Mononuclear cell (primary cell): ENCODE measurements around the gene CDH26. TPM values are rescaled to one million over a fixed set of nuclear protein-coding genes. Genes with fewer than 3 reads are reported as not detected.

Experiments
- H3K27me3 ChIP-seq: 2 replicates; pipeline ENCODE4 v1.6.0; 2011; ENCODE audit warnings: low read length, control low read depth; ENCODE audit not compliant: insufficient read depth
- H3K4me1 ChIP-seq: 2 replicates; pipeline ENCODE4 v1.5.1; 2011; ENCODE audit warnings: mild to moderate bottlenecking, low read length, control low read depth; ENCODE audit not compliant: insufficient read depth
- H3K4me3 ChIP-seq: 2 replicates; pipeline ENCODE4 v1.5.1; 2011; ENCODE audit warnings: mild to moderate bottlenecking, low read length, moderate library complexity
- H3K9me3 ChIP-seq: 2 replicates; pipeline ENCODE4 v1.5.1; 2011; ENCODE audit warnings: low read depth, mild to moderate bottlenecking, control low read depth, low read length
- total RNA-seq: library from RNA; depleted of rRNA; stranded (reverse); fragments of >200 nt; gene quantifications from one replicate; pipeline ENCODE4 v1.2.3, GENCODE V29; 2012

The CDH26 gene
- 0.73 TPM for total RNA-seq

DNA sequence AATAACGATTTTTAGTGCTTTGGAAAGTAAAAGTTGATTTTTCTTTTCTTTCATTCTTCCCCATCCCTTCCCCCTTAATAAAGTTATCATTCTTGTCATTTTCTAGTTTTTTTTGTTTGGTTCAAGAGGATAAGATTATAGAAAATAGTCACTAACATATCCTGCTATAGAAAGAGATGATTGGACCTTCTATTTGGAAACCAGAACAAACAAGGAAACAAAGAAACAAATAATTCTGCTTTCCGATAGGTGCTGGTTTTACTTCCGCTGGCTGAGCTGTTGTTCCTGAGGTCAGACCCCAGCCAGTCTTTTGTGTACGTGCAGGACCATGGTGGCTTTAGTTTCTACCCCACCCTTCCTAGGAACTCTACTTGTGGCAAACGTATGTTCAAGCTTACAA is at the start of gene CDH26:
Gene CDH26, plus strand, starts transcription at position 301 of the 400 bp plus-strand sequence. CDS start 304 bp downstream, outside the sequence.
- Histone ChIP-seq H3K4me3 (no peak within 1 kb of the TSS), H3K4me1 (no peaks in the 10 kb centered on the region), H3K9me3 (no peaks in the 10 kb centered on the region), H3K27me3 (no peaks in the 10 kb centered on the region)

DNA sequence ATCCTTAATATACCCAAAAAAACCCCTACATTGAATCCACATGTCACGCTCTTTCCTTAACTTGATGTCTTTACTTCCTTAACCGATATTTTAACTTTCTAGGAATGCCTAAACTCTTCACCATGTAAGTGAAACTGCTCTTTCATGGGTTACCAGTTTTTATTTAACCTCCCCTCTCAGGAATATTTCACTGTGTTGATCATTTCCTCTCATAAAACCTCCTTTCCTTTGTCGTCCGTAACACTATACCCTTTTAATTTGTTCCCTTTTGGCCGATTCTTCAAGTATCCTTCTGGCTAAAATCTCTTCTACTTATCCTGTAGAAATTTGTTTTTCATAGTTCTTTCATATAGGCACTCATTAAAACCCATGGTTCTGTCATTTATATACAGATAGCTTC is 49.4 kb upstream of the CDH26 start:
- Histone ChIP-seq H3K4me1 (no peaks in the 10 kb centered on the region), H3K4me3 (no peak overlapping the region), H3K27me3 (peaks cover 3% of the 10 kb centered on the region), H3K9me3 (no peaks in the 10 kb centered on the region)

DNA sequence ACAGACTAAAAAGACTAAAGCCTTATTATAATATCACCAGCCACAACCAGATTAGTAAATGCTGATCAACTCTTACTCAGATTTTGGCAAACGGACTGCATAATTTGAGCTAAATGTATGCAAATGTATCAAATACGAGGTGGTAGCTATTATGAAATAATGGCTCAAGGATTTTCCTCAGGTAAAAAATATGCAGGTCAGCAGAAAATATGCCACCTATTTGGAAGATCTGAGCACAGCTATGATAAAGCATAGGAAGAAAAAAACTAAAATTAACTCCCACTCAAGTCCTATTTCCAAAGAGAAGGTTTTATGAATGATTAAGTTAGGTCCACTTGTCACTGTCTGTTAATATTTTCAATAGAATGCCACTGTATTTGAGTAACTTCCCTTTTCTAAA is 47.2 kb upstream of the CDH26 start:
- Histone ChIP-seq H3K4me3 (no peak overlapping the region), H3K27me3 (peaks cover 3% of the 10 kb centered on the region), H3K9me3 (no peaks in the 10 kb centered on the region), H3K4me1 (no peaks in the 10 kb centered on the region)

DNA sequence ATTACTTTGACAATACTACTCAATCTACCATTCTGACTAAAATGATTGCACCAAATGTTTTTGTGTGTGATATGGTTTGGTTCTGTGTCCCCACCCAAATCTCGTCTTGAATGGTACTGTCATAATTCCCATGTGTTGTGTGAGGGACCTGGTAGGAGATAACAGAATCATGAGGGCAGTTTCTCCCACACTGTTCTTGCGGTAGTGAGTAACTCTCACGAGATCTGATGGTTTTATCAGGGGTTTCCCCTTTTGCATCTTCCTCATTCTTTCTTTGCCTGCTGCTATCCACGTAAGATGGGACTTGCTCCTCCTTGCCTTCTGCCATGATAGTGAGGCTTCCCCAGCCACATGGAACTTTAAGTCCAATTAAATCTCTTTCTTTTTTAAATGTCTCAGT is 45.6 kb upstream of the CDH26 start:
- H3K4me1 ChIP-seq, result no peaks in the 10 kb centered on the region
- no peaks in the 10 kb centered on the region for H3K27me3 ChIP-seq

DNA sequence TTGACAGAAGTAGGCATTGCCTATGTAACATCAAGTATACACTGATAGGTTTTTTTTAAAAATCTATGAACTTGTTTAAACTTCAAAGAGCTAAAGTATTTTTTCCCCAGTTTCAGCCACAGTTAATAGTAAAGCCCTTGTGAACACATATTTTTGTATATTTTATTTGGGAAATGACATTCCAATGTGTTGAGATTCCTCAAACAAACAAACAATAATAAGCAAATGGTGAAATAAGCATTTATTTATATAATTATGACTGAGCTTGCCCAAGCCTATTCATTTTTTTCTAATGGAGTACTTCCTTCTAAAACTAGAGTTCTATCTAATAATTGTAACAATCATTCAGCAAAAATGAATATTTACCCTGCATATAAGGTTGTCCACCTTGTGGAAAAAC is 37.3 kb upstream of the CDH26 start:
- H3K4me3 ChIP-seq, result no peak overlapping the region
- H3K4me1 ChIP-seq, result no peaks in the 10 kb centered on the region
- H3K9me3 ChIP-seq, result no peaks in the 10 kb centered on the region
- peaks cover 3% of the 10 kb centered on the region for H3K27me3 ChIP-seq

More for the DNA sequence above, 45.6 kb upstream of the CDH26 start:
- no peaks in the 10 kb centered on the region for H3K9me3 ChIP-seq
- no peak overlapping the region for H3K4me3 ChIP-seq

DNA sequence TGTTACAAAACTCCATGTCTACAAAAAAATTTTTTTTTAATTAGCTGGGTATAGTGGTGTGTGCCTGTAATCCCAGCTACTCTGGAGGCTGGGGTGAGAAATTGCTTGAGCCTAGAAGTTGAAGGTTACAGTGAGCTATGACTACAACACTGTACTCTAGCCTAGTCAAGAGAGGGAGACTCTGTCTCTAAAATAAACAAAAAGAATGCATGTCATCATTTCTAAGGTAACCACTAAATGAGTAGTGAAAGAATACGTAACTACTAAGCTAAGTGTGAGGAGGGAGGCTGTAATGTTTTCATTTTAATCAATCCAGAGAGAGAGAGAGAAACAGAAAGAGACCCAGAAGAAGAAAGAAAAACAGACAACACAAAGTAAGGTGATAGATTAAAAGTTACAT is 34.7 kb upstream of the CDH26 start:
- Histone ChIP-seq H3K9me3 (no peaks in the 10 kb centered on the region), H3K27me3 (peaks cover 3% of the 10 kb centered on the region), H3K4me1 (no peaks in the 10 kb centered on the region), H3K4me3 (no peak overlapping the region)

DNA sequence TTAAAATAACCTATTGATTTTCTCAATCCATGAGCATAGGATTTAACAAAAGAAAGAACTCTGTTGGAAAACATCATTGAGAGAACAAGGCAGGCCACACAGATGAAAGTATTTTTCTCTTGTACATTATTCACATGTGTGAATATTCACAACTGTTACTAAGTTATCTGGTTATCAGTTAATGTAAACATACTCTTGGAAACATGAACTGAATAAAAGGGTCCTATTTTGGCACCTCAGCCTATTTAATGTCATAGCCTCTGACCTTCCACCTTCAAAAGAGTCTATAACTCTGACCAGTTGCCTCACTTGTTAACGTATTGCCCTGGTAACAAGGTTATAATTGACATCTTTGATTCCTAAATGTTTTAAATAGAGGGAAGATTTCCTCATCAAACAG is 32.9 kb upstream of the CDH26 start:
- Histone ChIP-seq H3K4me1 (no peaks in the 10 kb centered on the region), H3K4me3 (no peak overlapping the region)

DNA sequence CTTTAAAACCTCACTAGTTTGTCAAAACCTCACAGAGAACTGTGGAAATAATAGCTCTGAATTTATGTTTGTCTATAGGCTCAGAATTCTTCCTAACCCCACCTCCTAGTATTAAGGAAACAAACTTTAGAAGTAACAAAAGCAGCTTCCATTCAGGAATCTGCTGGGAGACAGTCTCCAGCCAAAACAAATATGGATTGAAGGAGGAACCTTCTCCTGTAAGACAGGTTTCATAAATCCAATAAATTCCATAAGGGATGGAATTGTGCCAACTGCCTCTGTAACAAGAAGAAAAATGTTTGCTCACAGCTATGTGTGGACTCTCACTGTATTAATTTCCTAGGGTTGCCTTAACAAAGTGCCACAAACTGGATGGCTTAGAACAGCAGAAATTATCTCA is 32.3 kb upstream of the CDH26 start:
- H3K9me3 ChIP-seq, result no peaks in the 10 kb centered on the region
- H3K4me1 ChIP-seq, result no peaks in the 10 kb centered on the region
- peaks cover 3% of the 10 kb centered on the region for H3K27me3 ChIP-seq
- H3K4me3 ChIP-seq, result no peak overlapping the region

More for the DNA sequence above, 32.9 kb upstream of the CDH26 start:
- Histone ChIP-seq H3K27me3 (peaks cover 3% of the 10 kb centered on the region), H3K9me3 (no peaks in the 10 kb centered on the region)

DNA sequence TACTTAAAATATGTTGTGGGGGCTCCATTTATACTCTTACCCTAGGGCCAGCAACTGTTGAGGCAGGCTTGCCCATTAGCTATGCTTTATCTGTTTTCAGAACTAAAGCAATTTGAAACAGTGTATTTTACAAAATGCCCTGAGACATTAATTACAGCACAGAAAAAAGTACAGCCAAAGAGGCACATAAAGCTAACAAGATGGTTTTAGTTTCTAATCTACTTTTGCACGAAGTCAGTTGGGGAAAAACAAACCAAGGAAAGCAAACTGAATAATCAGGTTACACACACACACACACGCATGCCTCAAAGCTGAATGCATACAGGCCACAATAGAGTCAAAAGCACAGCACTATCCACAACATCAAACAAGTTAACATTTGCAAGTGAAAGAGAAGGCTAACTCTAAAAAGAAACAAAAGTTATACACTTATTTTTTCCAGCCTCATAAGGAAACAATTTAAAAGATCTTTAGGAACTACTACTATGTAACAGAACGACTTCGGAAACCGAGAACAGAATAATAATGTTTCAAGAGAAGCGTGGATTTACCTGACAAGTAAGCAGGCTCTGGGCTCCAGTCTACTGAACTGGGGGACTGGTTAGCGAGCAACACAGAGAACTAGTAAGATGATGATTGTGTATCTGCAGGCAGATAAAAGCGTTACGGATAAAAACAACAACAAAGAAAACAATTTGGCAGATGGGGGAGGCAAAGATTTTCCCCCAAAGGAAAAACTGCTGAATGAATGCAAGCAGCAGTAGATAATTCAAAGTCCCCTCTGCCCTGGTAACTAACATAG is 26.5 kb upstream of the CDH26 start:
- Histone ChIP-seq H3K9me3 (no peaks in the 10 kb centered on the region), H3K27me3 (no peaks in the 10 kb centered on the region), H3K4me3 (no peak overlapping the region), H3K4me1 (peaks cover 16% of the 10 kb centered on the region)

DNA sequence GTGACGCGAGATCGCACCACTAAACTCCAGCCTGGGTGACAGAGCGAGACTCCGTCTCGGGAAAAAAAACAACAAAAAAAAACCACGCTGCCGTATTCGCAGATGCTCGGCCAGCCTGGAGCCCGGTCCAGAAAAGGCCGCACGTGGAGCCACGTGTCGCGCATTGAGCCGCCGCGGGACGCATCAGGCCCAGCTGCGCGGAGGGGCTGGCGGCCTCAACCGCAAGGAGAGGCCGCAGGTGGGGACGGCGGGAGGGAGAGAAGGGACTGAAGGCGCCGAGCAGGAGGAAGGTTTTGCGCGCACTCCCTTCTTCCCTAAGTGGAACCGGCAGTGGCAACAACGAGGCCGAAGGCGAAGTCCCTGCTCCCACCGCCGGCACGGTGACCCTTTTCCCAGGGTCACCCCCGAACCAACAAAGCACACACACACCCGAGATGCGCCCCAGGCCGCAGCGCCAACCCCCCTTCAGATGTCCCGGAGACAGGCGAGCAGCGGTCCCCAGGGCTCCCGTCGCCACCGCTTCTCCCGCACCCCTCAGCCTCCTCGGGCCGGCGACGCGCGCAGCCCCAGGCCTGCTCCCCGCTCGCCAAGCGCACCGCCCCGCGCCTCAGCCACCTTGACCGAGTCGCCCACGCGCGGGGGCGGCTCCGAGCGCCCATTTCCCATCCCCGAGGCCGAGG is 25.5 kb upstream of the CDH26 start:
- no peaks in the 10 kb centered on the region for H3K27me3 ChIP-seq
- H3K4me1 ChIP-seq, result peaks cover 25% of the 10 kb centered on the region
- no peak overlapping the region for H3K4me3 ChIP-seq
- H3K9me3 ChIP-seq, result no peaks in the 10 kb centered on the region

DNA sequence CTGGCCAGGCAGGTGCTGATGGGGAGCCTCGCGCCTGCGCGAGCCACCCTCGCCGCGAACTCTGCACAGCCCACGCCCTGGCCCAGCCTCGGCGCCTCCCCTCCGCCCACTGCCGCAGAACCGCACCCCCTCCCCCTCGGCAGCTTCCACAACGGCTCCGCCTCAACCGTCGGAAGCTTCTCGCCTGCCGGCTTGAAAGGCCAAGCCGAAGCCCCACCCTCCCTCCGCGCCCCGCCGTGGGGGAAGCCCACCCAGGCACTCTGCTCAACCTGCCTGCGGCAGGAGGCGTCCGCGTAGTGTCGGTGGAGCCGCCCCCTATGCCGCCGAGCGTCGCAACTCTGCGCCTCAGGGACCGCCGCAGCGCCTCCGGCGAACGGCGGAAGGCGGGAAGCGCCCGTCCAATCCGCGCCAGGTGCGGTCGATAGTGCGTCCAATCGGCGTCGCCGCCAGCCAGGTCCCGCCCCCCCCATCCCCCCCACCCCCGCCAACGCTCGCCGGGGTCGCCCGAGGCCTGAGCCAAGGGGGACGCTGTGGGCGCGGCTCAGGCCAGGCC is 24.9 kb upstream of the CDH26 start, which contains the start of gene SYCP2:
Gene SYCP2, minus strand, starts transcription at position 342 of the 553 bp plus-strand sequence. CDS start 11,224 bp downstream, outside the sequence.
- peak within 1 kb of the TSS; percentile 56 for H3K4me3 ChIP-seq
- no peaks in the 10 kb centered on the region for H3K27me3 ChIP-seq
- no peaks in the 10 kb centered on the region for H3K9me3 ChIP-seq
- peaks cover 31% of the 10 kb centered on the region for H3K4me1 ChIP-seq

DNA sequence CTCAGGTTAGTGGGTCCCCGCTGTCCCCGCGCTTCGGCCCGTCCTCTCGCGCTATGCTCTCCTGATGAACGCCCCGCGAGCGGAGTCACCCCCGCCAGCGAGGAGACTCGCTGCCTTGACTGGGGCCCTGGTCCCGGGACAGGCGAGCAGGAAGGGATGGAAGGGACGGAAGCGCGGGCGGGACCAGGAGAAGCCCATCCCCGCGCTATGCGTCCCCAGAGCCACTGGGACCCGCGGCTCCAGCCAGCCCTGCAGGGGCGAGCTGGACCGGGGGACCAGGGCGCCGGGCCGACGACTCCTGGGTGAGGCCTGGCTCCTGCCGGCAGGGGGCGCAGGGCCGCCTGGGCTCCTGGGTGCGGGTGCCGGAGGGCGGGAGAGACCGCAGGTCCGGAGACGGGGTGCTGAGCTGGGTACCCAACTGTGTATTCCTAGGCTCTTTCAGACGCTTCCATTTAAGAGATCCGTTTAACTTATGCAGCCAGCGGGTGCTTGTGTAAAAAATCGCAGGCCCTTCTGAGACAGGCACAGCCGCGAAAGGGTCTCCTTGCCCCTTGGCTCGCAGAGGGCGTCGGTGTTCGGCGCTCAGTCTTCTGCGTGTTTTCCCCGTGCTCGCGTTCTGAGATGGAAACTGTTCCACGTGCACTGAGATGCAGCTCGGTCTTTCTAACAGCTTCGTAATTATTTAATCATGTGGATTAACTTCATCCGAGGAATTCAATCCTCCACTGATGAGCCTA is 24.2 kb upstream of the CDH26 start:
- H3K27me3 ChIP-seq, result no peaks in the 10 kb centered on the region
- H3K9me3 ChIP-seq, result no peaks in the 10 kb centered on the region
- H3K4me3 ChIP-seq, result peak overlapping the region; percentile 56
- H3K4me1 ChIP-seq, result peaks cover 38% of the 10 kb centered on the region

DNA sequence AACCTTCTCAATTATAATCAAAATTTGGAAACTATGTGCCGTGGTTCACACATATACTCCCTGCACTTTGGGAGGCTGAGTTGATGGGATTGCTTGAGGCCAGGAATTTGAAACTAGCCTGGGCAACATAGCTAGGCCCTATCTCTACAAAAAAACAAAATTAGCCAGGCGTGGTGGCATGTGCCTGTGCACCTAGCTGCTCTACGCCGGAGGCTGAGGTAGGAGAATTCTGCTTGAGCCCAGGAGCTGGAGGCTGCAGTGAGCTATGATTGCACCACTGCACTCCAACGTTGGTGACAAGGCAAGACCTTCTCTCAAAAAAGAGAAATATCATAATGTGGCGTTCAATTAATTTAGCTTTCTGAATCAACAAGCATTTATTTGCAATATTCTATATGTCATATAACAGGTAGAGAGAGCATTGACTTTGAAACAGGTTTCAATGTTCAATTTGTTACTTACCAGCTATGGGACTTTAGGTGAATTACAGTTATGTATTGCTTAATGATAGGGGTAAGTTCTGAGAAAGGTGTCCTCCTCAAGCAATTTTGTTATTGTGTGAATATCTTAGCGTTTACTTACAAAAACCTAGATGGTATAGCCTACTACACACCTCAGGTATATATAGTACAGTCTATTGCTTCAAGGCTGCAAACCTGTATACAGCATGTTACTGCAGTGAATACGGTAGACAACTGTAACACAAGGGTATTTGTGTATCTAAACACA is 22.6 kb upstream of the CDH26 start:
- Histone ChIP-seq H3K27me3 (no peaks in the 10 kb centered on the region), H3K4me1 (peaks cover 43% of the 10 kb centered on the region), H3K9me3 (no peaks in the 10 kb centered on the region), H3K4me3 (no peak overlapping the region)

DNA sequence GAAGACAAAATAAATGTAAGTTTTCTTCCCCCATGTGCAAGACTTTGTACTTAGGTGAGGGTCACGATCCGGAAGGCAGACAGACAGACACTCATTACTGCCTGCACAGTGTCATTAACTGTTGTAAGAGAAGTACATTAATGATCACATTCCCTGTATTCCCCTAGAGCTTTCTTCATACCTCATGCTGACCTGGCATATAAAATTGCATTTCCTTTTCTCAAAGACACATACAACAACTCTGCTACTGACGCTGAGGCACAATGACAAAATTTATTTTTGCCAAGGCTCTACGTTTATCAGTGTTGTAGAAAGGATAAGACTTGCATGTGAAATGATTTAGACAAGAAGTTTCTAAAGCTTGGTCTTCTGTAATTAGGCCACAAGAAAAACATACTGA is 21.8 kb upstream of the CDH26 start:
- Histone ChIP-seq H3K4me3 (no peak overlapping the region), H3K27me3 (no peaks in the 10 kb centered on the region), H3K4me1 (peaks cover 50% of the 10 kb centered on the region), H3K9me3 (no peaks in the 10 kb centered on the region)
